ENCODE results near the gene MXI1.

The MXI1 gene

DNA sequence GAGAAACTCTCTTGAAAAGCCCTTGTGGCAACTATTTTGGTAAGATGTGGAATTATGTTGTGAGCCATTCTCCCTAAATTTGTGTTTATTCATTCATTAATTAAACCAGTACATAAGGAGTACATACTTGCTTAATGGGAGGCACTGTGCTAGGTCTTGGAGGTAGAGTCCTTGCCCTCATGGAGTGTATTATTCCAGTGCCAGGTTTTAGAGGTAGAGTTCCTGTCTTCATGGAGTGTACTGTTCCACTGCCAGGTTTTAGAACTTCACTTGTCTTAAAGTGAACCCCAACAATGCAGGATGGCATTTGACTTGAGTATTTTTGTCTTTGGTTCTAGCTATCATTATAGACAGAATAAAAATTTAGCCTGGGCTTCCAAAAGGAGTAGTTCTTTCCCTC is 8.8 kb downstream of the MXI1 start:
- DNase-seq: no peak

DNA sequence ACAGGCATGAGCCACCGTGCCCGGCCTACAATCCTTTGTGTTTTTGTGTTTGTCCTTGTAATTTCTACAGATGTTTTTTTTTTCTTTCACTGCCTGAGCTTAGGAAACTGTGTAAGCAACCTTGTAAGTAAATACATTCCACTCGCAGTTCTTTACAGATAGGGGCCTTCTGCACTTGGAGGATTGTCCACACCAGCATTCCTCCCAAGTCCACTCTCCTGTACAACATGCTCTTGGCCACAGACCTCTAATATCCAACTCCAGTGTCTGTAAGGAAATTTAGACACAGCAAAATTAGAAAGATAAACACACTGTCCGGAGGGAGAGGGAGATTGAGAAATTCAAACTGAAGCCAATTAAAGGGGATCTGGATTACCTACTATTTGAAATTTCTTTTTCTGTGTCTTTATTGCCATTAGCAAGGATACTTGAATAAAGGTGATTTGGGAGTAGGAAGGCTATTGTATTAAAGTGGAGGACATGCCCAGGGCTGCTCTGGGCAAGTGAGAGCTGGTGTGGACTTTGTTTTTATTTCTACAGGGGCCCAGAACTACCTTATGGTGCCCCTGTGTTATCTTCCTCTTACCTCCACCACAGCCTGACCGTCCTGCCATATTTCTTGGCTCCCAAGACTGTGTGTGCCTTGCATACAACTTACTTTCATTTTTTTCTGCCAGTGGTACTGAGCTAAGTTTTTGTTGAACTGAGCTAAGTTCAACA is 9.7 kb downstream of the MXI1 start:
- DNase-seq: no peak

DNA sequence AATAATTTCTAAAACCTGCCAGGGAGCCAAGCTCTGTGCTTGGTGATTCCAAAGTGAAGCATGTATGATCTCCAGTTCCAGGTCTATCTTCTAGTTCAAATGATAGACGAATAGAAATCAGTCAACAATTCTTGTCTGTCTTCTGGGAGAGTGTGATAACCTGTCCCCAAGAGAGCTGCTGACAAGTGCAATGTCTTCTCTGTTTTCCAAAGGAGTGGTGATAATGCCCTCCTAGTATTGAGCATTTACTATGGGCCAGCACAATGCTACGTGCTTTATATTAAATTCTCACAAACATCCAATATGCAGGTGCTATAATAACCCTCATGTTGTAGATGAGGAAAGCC is 10.2 kb downstream of the MXI1 start:
- DNase-seq: no peak

DNA sequence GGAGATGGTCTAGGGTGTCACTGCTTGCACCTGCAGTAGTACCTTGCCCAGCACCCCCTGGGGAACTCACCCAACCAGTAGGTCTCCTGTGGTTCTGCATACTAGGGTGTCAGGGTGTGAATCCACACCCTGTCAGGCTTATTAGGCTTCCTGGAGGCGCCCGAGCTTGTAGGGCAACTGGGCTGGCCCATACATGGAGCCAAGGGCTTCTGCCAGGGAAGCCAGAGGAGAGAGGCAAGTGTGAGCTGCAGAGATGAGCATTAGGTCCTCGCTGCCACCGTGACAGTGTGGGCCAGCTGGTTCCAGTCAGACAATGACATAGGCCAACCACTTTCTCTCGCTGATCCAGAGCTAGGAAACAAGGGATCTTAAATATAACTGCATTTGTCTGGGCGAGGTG is 11.2 kb downstream of the MXI1 start:
- no peak for DNase-seq

DNA sequence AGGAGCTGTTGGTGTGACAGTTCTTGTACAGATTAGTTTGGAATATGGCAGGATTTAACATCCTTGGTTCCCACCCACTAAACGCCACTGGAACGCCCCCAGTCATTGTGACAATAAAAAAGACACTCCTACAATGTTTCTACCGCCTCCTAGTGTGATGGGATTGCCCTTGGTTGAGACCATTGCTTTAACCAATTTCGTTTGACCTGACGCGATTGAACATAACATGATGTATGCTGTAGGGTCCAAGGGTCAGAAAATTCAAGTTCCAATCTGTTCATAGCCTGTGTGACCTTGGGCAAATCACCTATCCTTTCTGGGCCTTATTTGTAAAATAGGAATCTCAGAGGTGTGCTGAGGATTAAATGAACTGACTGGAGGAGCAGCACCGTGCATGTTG is 12.5 kb downstream of the MXI1 start:
- no peak for DNase-seq

DNA sequence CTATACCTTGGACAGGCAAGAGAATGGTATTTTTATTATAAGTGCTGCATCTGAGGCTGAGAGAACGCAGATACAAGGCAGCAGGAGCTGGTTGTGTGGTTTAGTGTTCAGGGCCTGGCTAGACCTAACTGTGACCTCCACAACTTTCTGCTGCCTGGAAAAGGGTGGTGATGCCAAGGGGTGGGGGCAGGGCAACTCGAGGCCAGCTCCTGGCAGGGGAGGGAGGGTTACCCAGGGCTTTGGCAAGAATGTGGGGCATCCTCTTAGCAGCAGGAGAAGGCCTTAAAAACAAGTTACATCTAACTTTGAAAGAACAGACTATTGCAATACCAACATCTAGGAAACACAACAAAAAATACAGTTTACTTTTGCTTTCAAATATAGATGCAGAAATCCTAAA is 13.0 kb downstream of the MXI1 start:
- no peak for DNase-seq

DNA sequence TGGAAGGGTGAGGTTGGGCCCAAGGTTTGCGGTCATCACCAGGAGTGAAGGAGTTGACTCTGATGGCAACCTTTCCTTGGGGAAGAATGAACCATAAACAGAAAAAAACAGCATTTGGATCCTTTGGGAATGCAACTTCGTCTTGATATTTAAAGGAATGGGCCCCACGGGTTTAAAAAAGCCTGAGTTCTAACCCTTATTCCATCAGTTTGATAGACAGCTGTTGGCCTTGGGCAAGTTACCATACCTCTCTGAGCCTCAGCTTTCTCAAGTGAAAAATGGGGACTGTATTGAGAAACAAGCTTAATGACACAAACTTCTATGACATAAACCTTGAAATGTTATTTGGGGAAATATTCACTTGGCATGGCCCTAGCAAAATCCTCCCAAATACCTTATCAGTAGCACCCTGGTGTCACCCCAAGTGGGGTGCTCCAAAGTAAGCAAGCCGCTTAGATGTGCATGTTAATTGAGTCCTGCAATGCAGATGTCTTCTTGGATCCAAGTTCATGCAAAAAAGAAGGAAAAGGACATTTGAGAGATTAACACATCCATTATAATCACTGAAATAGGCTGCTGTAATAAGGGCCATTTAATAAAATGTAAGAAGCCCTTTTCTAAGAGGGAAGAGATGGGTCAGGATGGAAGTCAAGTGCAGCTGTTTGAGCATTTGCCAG is 13.8 kb downstream of the MXI1 start:
- DNase-seq: no peak

DNA sequence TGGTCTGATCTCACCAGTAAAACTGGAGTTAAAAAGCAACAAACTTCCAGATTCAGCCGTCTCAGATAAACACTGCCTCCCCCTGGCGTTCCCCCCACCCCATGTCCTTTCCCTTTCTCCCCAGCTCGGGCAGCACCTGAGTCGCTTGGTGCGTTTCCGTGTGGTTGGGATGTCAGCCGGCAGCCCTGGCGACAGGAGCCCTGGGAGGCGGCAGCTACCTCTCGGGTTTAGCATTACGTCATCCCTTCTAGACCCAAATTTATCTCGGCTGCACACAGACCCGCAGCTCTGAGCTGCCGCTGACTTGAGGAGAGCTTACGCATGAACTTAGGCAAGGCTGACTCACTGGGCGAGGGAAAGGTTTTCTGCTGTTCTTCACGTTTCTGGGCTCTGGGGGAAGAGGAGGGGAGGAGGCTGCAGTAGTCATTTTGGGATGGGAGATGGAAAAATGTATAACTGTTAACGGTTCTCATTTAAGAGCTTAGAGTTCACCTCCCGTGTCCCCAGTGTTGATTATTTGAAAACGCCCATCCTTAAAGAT is 14.4 kb downstream of the MXI1 start:
- peak; percentile 80 for DNase-seq

DNA sequence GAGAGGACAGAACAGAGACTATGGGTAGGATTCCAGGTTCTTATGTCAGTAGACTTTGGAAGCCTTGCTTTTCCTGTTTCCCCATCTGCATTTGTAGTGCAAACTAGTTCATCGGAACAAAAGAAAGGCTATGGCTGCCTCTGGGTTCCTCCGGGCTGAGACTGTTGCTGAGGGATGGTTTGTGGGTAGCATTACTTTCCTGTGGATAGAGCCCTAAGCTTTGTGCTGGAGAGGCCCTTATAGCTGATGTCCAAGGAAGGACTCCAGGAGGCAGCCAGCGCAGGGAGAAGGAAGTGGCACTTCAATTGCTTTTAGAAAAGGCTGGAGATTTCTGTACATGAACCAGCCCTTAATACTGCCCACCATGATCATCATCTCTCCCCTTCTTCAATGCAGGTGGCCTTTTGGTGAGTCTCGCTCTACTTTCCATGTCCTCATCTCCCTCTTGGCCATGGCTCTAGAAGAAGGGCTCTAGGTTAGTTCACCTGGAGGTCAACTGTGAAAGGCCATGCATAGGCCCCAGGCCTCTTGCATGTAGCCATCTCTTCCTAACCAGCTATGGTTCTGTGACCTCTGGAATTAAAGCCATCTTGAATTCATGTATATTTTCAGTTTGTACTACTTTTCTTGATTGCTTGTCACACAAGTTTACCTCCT is 15.4 kb downstream of the MXI1 start:
- no peak for DNase-seq

DNA sequence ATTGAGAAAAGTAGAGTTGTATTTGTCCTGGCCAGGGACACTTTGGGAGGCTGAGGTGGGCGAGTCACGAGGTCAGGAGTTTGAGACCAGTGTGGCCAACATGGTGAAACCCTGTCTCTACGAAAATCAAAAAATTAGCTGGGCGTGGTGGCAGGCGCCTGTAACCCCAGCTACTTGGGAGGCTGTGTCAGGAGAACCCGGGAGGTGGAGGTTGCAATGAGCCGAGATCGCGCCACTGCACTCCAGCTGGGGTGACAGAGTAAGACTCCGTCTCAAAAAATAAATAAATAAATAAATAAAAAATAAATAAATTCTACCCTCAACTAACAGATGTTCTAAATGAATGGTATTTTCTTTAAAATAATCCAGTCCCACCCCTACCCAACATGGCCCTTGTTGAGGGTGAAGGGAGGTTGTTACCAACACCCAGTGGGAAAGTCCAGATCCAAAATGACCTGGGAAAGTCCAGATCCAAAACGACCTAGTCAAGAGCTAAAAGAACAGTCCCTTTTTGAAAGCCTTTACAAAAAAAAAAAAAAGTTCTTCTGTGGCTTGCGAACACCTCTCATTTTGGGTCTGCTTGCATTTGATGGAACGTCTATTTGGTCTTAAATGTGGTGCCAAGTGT is 16.0 kb downstream of the MXI1 start:
- DNase-seq: no peak

DNA sequence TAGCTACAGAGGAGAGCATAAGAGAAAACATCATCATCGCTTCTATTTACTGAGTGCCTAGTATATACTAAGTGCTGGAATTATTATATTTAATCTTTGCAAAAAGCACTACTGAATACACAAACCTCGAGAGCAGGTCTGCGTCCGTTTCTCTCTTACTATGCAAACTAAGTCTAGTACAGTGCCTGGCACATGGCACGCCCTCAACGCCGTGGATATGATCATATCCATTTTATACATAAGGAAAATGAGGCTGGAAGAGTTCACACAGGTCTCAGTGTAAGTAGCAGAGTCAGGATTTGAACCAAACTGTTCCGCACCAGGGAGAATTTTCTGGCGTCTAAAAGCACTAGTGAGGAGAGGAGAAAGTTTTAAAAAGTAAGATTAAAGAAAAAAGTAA is 17.6 kb downstream of the MXI1 start:
- DNase-seq: no peak

DNA sequence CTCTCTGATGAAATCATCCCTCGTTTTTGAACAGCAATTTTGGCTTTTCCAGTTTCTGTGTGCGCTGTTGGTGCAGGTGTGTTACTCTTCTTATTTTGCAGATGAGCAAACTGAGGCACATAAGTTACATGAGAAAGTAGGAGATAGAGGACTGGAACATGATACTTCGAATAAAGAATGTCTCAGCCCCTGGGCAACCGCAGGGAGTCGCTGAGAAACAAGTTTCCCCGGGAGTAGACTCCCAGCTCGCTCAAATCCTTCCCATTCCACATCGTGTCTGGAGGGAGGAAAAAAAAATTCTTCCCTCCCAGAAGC is 18.0 kb downstream of the MXI1 start:
- no peak for DNase-seq

DNA sequence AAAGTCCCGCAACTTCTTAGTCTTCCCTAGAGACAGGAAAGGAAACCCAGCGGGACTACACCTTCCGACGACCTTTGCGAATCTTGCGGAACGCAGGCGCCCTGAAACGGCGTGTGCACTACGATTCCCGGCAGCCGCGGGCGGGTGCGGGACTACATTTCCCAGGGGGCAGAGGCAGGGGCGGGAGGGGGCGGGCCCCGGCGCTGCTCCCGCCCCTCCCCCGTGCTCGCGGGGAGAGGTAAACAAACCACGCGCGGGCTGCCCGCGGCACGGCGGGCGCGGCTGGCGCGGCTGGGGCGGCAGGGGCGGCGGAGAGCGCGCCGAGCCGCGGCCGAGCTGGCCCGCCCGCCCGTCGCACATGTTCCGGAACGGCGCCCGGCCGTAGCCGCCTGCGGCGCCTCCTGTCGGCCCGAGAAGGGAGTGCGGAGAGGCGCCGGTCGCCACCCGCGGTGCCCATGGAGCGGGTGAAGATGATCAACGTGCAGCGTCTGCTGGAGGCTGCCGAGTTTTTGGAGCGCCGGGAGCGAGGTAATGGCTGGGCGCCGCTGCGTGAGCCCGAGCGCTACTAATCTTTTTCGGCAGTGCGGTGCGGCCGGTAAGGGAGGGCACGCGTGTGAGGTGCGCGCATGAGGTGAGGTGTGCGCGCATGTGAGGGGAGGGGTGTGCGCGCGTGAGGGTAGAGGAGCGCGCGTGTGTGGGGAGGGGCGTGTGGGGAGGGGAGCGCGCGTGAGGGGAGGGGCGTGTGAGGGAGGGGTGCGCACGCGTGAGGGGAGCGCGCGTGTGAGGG is 18.5 kb downstream of the MXI1 start:
- peak; percentile 93 for DNase-seq

DNA sequence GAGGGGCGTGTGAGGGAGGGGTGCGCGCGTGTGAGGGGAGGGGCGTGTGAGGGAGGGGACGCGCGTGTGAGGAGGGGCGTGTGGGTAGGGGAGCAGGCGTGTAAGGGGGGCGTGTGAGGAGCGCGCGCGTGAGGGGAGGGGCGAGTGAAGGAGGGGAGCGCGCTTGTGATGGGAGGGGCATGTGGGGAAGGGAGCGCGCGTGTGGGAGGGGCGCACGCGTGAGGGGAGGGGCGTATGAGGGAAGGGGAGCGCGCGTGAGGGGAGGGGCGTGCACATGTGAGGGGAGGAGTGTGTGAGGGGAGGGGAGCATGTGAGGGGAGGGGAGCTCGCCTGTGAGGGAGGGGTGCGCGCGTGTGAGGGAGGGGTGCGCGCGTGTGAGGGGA is 19.1 kb downstream of the MXI1 start:
- DNase-seq: peak; percentile 89

DNA sequence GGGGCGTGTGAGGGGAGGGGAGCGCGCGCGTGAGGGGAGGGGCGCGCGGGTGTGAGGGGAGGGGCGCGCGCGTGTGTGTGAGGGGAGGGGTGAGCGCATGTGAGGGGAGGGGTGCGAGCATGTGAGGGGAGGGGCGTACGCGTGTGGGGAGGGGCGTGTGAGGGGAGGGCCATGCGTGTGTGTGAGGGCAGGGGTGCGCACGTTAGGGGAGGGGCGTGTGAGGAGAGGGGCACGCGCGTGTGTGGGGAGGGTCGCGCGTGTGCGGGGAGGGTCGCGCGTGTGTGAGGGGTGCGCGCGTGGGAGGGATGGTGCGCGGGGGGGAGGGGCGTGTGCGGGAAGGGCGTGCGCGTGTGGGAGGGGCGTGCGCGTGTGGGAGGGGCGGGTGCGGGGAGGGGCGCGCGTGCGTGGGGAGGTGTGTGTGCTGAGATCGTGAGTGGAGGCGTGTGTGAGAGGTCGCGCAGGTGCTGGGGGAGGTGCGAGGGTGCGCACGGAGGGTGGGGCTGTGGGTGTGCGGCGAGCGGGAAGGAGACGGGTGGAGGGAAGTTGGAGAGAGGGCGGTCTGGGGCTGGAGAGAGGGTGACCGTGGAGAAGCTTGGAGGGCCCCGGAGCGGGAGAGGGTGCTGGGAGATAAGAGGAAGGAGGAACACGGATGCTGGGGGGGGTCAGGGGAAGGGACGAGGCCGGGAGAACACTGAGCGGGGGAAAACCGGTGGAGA is 19.7 kb downstream of the MXI1 start:
- DNase-seq: peak; percentile 59

DNA sequence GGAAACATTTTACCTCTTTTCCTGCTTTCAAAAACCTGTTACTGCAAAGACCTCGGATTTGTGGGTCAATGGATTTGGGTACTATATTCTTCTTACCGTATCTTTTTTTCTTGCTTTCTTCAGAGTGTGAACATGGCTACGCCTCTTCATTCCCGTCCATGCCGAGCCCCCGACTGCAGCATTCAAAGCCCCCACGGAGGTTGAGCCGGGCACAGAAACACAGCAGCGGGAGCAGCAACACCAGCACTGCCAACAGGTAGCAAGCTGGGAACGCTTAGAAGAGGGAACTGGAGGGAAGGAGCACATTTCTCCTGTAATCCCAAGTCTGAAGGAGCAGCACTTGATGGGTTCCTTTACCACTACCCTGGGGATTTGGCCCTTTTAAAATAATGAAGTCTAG is 20.7 kb downstream of the MXI1 start:
- no peak for DNase-seq

DNA sequence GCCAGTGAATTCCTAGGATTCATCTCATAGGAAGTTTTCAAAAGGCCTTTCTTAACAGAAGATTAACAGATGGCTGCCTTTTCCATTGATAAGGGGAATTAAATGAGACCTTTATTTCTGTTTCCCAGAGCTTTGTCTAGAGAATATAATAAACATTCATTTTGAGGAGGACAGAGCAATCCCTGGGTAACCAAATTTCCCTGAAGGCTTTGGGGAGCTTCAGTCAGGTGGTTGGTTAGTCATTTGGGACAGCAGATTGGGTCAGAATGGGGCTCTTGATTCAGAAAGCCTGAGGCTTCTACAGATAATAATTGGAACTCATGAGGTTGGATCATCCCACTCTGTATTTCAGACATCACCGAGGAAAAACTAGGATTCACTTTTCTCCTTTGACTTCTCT is 21.8 kb downstream of the MXI1 start:
- no peak for DNase-seq

DNA sequence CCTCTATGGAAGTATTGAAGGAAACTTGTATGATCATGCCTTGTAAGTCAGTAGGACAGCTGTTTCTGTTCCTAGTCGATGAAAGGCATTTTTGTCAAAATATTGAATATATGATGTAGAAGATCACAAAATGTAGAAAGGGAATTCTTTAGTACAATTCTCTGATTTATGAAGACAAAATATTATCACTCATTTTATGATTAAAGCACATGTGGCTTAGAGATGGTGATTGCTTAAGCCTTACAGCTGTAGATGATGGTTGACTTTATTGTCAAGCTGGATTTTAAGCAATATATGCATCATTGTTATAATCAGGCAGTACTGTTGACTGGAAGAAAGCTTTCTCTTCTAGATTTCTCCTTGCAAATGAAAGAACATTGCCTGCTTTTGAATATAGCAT is 26.4 kb downstream of the MXI1 start:
- DNase-seq: no peak

DNA sequence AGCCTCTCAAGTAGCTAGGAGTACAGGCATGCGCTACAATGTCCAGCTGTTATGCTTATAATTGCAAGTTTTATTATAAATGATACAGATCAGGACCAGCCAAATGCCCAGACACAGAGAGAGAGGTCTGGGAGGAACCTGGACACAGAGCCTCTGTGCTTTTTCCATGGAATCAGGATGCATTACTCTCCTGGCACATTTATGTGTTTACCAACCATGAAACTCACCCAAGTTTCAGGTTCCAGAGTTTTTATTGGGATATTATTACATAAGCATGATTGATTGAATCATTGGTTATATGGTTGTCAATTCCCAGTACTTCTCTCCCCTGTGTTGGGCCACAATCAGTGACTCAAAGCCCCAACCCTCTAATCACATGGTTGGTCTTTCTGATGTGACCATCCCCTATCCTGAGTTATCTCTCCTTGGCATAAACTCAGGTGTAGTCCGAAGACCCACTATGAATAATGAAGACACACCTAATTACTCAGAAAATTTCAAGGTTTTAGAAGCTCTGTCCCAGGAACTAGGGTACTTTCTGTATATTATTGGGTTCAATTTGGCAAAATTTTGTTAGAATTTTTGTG is 30.6 kb downstream of the MXI1 start:
- no peak for DNase-seq

DNA sequence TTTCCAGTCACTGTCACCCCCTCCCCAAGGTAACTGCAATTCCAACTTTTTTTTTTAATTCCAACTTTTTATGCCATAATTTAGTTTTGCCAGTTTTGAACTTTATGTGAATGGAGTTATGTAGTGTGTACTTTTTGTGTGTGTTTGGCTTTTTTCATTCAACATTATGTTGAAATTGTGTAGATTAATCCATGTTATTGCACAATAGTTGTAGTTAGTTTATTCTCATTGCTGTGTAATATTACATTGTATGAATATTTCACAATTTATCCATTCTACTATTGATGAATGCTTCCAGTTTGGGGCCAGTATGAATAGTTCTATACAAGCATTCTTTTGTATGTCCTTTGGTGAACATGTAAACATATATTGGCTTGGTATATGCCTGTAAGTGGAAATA is 32.5 kb downstream of the MXI1 start:
- DNase-seq: no peak

DNA sequence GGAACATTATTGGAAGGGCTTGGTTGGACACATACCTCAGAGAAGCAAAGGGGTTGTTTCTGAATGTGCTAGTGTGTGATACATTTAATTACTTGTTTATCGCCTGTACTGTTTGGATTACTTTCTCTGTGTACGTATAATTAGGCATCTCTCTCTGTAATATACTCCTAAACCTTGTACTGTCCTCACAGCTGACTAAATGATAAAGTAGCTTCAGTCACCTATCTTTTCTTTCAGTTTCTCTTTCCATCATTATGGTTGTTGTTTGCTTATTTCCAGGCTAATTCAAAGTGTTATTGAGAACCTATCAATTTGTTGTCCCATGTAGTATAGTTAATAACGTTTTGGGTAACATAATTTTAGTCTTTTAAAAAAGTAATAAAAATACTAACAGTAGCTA is 34.0 kb downstream of the MXI1 start:
- no peak for DNase-seq

DNA sequence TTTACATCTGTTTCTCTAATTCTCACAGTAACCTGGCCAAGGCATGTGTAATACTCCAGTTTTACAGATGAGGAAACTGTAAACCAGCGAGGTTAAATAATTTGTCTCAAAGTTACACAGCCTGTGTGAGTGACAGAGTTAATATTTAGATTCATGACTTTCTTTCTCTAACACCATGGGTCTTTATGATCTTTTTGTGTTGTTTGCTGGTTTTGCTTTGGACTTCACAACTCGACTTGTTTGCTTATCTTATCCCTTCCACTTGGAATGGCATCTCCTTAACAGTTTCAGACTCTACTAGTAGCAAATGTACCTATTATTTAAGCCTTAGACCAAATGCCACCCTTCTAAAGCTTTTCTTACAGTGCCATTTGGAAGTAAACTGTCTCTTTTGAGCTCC is 34.4 kb downstream of the MXI1 start:
- DNase-seq: no peak

All from NCI-H69 (cell line).